Sigmoid colon (tissue), 7 donors: ENCODE data around the gene PHC2. TPM values are rescaled to one million over a fixed set of nuclear protein-coding genes. Genes with fewer than 3 reads are reported as not detected.
A peak's percentile ranks its signal among the peaks of the same experiment; 100 is the strongest.

Source experiments
- DNase-seq: peaks from one replicate; pipeline ENCODE4 v3.0.0-alpha.2; 2019
- H3K27ac ChIP-seq, 4 donors: fragments of 200-600 bp; sonication (generic); one replicate each; pipeline ENCODE4 v1.5.1; 2016 to 2019; ENCODE audit warnings: mild to moderate bottlenecking in 1 of 4
- H3K27me3 ChIP-seq, 3 donors: fragments of 200-600 bp; sonication (generic); one replicate each; pipeline ENCODE4 v1.5.1; 2019; ENCODE audit warnings: mild to moderate bottlenecking in 1 of 3
- H3K36me3 ChIP-seq, 4 donors: fragments of 200-600 bp; sonication (generic); one replicate each; pipeline ENCODE4 v1.5.1; 2016 to 2019
- H3K4me1 ChIP-seq, 4 donors: fragments of 200-600 bp; sonication (generic); one replicate each; pipeline ENCODE4 v1.5.1; 2017 to 2019
- H3K4me3 ChIP-seq, 4 donors: fragments of 200-600 bp; sonication (generic); one replicate each; pipeline ENCODE4 v1.5.1; 2017 to 2019; ENCODE audit warnings: mild to moderate bottlenecking in 2 of 4, moderate library complexity in 1 of 4
- H3K9me3 ChIP-seq, 4 donors: fragments of 200-600 bp in 3 of 4; sonication (generic) in 3 of 4; one replicate each; pipeline versions ENCODE4 v1.5.1 to v1.6.1; 2013 to 2019
- EP300 ChIP-seq, 4 donors: sonication (generic); formaldehyde crosslinking; IDR thresholded peaks; one replicate each; pipeline ENCODE4 v1.6.1; 2017; ENCODE audit warnings: antibody characterized with exemption in 4 of 4
- POLR2A ChIP-seq, 2 donors: fragments of 450-650 bp; IDR thresholded peaks; one replicate each; pipeline ENCODE4 v1.6.1; 2016; ENCODE audit warnings: antibody characterized with exemption in 2 of 2, mild to moderate bottlenecking in 2 of 2, moderate library complexity in 2 of 2
- POLR2AphosphoS5 ChIP-seq, 4 donors: sonication (generic); formaldehyde crosslinking; IDR thresholded peaks; one replicate each; pipeline ENCODE4 v1.6.1; 2017; ENCODE audit warnings: antibody characterized with exemption in 4 of 4
- WGBS, 2 donors: extraction: QIAGEN DNeasy Blood & Tissue Kit; methylation state at CpG; one replicate each; pipeline ENCODE4 v1.1.7; 2013; 5-methylcytosine and 5-hydroxymethylcytosine counted together
- intact Hi-C: fragments of 100-400 bp; cut with DNase I; formaldehyde crosslinking; loops from one replicate; pipeline ENCODE4 v1.15.1; 2023
- polyA plus RNA-seq, 3 donors: library from polyadenylated mRNA; stranded (reverse); fragments of 200-250 nt; gene quantifications; one replicate each; pipeline ENCODE4 v1.2.3, GENCODE V29; 2013
- total RNA-seq, 4 donors: library from RNA; depleted of rRNA; stranded (reverse); fragments of >200 nt; gene quantifications; one replicate each; pipeline ENCODE4 v1.1.0, GENCODE V29; 2016
- TF ChIP-seq, protein P1 (sequence below), 4 experiments: fragments of 450-650 bp in 3 of 4; fragments of 200-600 bp in 1 of 4; IDR thresholded peaks; one replicate each; pipeline ENCODE4 v1.5.1; 2016 to 2019; ENCODE audit warnings: antibody characterized with exemption in 4 of 4, mild to moderate bottlenecking in 3 of 4, moderate library complexity in 2 of 4
- donor health status: healthy with polysubstance abuse.
- donor health status: Bipolar disorder and iron deficiency.
- donor health status: healthy.

Gene PHC2
- total and polyA plus RNA-seq, 7 donors: 56.2 to 199 (median 96.3) TPM

- Histone ChIP-seq H3K9me3 (no peaks in the 10 kb centered on the region), H3K4me3 (no peak overlapping the region), H3K36me3 (peaks cover 0 to 13% (median 4%) of the 10 kb centered on the region in 4 donors), H3K27me3 (no peaks in the 10 kb centered on the region), H3K4me1 (peaks cover 0 to 21% (median 12%) of the 10 kb centered on the region in 4 donors), H3K27ac (peak overlapping the region in 1 of 4 donors; percentile 28)
- intact Hi-C loops: no loop called here
- no peak for DNase-seq
- 90 to 91% methylated on average over 3 of the region's 3 CpGs for WGBS, 2 donors
- TF ChIP-seq EP300 (IDR thresholded peaks at IDR 0.05) (no peak), POLR2AphosphoS5 (IDR thresholded peaks at IDR 0.05) (no peak), POLR2A (IDR thresholded peaks at IDR 0.05) (no peak)
- TF ChIP-seq, protein P1, sequence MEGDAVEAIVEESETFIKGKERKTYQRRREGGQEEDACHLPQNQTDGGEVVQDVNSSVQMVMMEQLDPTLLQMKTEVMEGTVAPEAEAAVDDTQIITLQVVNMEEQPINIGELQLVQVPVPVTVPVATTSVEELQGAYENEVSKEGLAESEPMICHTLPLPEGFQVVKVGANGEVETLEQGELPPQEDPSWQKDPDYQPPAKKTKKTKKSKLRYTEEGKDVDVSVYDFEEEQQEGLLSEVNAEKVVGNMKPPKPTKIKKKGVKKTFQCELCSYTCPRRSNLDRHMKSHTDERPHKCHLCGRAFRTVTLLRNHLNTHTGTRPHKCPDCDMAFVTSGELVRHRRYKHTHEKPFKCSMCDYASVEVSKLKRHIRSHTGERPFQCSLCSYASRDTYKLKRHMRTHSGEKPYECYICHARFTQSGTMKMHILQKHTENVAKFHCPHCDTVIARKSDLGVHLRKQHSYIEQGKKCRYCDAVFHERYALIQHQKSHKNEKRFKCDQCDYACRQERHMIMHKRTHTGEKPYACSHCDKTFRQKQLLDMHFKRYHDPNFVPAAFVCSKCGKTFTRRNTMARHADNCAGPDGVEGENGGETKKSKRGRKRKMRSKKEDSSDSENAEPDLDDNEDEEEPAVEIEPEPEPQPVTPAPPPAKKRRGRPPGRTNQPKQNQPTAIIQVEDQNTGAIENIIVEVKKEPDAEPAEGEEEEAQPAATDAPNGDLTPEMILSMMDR (IDR thresholded peaks at IDR 0.05): no peak
Measured at GRCh38 chr1:33358795-33359503, 71.9 kb downstream of the PHC2 start.

GRCh38 chr1:33358114-33358794 is 72.6 kb downstream of the PHC2 start:
- Histone ChIP-seq H3K4me1 (peaks cover 0 to 14% (median 5%) of the 10 kb centered on the region in 4 donors), H3K9me3 (no peaks in the 10 kb centered on the region), H3K27me3 (no peaks in the 10 kb centered on the region), H3K27ac (peak overlapping the region in 1 of 4 donors; percentile 28), H3K36me3 (peaks cover 0 to 13% (median 4%) of the 10 kb centered on the region in 4 donors), H3K4me3 (no peak overlapping the region)
- intact Hi-C loops: no loop called here
- TF ChIP-seq EP300 (IDR thresholded peaks at IDR 0.05) (no peak), POLR2AphosphoS5 (IDR thresholded peaks at IDR 0.05) (no peak), POLR2A (IDR thresholded peaks at IDR 0.05) (no peak)
- TF ChIP-seq, protein P1 (IDR thresholded peaks at IDR 0.05): no peak
- 73% methylated on average over 4 of the region's 4 CpGs for WGBS, 2 donors
- no peak for DNase-seq

- Histone ChIP-seq H3K36me3 (peaks cover 0 to 13% (median 4%) of the 10 kb centered on the region in 4 donors), H3K9me3 (no peaks in the 10 kb centered on the region), H3K27ac (no peak overlapping the region), H3K4me3 (no peak overlapping the region), H3K27me3 (no peaks in the 10 kb centered on the region), H3K4me1 (peaks cover 0 to 5% (median 2%) of the 10 kb centered on the region in 4 donors)
- intact Hi-C loops: no loop called here
- DNase-seq: no peak
- whole genome bisulfite sequencing, 2 donors: 91 to 93% methylated on average over 5 of the region's 5 CpGs
- TF ChIP-seq POLR2A (IDR thresholded peaks at IDR 0.05) (no peak), EP300 (IDR thresholded peaks at IDR 0.05) (no peak), POLR2AphosphoS5 (IDR thresholded peaks at IDR 0.05) (no peak)
- TF ChIP-seq, protein P1 (IDR thresholded peaks at IDR 0.05): no peak
Measured at GRCh38 chr1:33357099-33357498, 73.8 kb downstream of the PHC2 start.

DNA sequence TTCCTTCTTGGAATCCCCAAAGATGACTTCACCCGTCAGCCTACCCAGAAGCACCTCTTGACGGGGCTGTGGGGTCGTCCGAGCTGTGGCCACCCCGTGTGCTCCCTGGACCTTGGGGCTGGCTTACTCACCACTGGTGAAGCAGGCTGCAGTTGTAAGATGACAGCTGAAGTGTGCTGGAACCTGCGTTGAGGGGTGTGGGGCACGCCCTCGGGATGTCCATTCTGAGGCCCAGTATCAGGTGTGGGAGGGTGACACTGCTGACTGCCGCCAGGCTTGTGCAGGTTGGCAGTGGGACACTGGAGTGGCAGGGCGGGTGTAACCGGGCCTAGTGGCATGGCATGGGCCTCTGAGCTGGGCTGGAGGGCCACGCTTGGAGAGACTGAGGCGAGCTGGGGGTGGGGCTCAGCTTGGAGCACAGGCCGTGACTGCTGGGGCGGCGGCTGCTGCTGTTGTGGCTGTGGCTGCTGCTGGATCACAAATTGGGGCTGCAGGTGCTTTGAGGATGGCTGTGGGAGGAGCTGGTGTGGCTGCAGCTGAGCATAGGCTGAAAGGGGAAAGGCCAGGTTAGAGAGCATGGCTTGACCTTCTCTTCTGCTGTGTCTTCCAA is 76.1 kb downstream of the PHC2 start:
- Histone ChIP-seq H3K4me3 (no peak overlapping the region), H3K36me3 (peaks cover 0 to 13% (median 4%) of the 10 kb centered on the region in 4 donors), H3K27me3 (no peaks in the 10 kb centered on the region), H3K9me3 (no peaks in the 10 kb centered on the region), H3K4me1 (peaks cover 0 to 8% (median 4%) of the 10 kb centered on the region in 4 donors), H3K27ac (no peak overlapping the region)
- DNase-seq: no peak
- 88 to 91% methylated on average over 16 of the region's 16 CpGs for WGBS, 2 donors
- TF ChIP-seq EP300 (IDR thresholded peaks at IDR 0.05) (no peak), POLR2A (IDR thresholded peaks at IDR 0.05) (no peak), POLR2AphosphoS5 (IDR thresholded peaks at IDR 0.05) (no peak)
- TF ChIP-seq, protein P1 (IDR thresholded peaks at IDR 0.05): no peak
- intact Hi-C loops: no loop called here
